K562 (cell line): ENCODE measurements around the gene TELO2. TPM values are rescaled to one million over a fixed set of nuclear protein-coding genes. Genes with fewer than 3 reads are reported as not detected.

Source experiments
- BRF1 ChIP-seq: IDR thresholded peaks from 3 replicates; pipeline ENCODE4 v1.6.1; 2011; ENCODE audit warnings: borderline replicate concordance, mild to moderate bottlenecking; ENCODE audit not compliant: insufficient read length; ENCODE audit errors: extremely low read depth
- CBFA2T3 ChIP-seq: fragments of 450-650 bp; IDR thresholded peaks from 2 replicates; pipeline ENCODE4 v1.6.1; 2017
- CREB1 ChIP-seq, 2 experiments: sonication (generic) in 1 of 2; formaldehyde crosslinking in 1 of 2; IDR thresholded peaks; 2 replicates each; pipeline versions ENCODE4 v1.6.1 to v1.8.0; 2012 to 2022; ENCODE audit warnings: inconsistent platforms in 1 of 2, mild to moderate bottlenecking in 1 of 2, missing genetic modification reagents in 1 of 2, moderate library complexity in 1 of 2
- CUX1 ChIP-seq: fragments of 200-800 bp; sonication (Bioruptor generic); IDR thresholded peaks from 2 replicates; pipeline ENCODE4 v1.6.1; 2016; ENCODE audit warnings: missing genetic modification characterization, missing compliant biosample characterization
- FOXK1 ChIP-seq: sonication (generic); formaldehyde crosslinking; IDR thresholded peaks from 2 replicates; pipeline ENCODE4 v1.8.0; 2022; ENCODE audit warnings: missing genetic modification reagents, mild to moderate bottlenecking, borderline replicate concordance
- FOXK2 ChIP-seq, 2 experiments: fragments of 450-650 bp; IDR thresholded peaks in 1 of 2; conservative IDR thresholded peaks in 1 of 2; 2 replicates each; pipeline ENCODE4 v1.6.1; 2016; ENCODE audit warnings: low read depth in 2 of 2, mild to moderate bottlenecking in 1 of 2
- IRF1 ChIP-seq: sonication (generic); formaldehyde crosslinking; IDR thresholded peaks from 2 replicates; pipeline ENCODE4 v1.8.0; 2022; ENCODE audit warnings: missing genetic modification reagents, mild to moderate bottlenecking, borderline replicate concordance
- JUND ChIP-seq, 2 experiments: IDR thresholded peaks; 2 replicates in 1 of 2; 3 replicates in 1 of 2; pipeline ENCODE4 v1.6.1; 2011; ENCODE audit warnings: borderline replicate concordance in 2 of 2, low read depth in 2 of 2, low read length in 2 of 2, improper control_type of control experiment in 1 of 2, missing biosample characterization in 1 of 2, missing genetic modification characterization in 1 of 2, missing genetic modification reagents in 1 of 2
- MCM5 ChIP-seq: fragments of 450-650 bp; IDR thresholded peaks from 2 replicates; pipeline ENCODE4 v1.6.1; 2016; ENCODE audit warnings: low read depth
- MLX ChIP-seq, 2 experiments: fragments of 450-650 bp in 1 of 2; sonication (generic) in 1 of 2; formaldehyde crosslinking; conservative IDR thresholded peaks; 2 replicates each; pipeline versions ENCODE4 v1.4.0 to v1.8.1; 2020 to 2022; ENCODE audit warnings: mild to moderate bottlenecking in 1 of 2, missing genetic modification reagents in 1 of 2
- MYBL2 ChIP-seq, 2 experiments: fragments of 450-650 bp in 1 of 2; sonication (generic) in 1 of 2; formaldehyde crosslinking in 1 of 2; IDR thresholded peaks; 2 replicates each; pipeline versions ENCODE4 v1.6.1 to v1.8.1; 2017 to 2022; ENCODE audit warnings: borderline replicate concordance in 1 of 2, inconsistent platforms in 1 of 2, low read depth in 1 of 2, mild to moderate bottlenecking in 1 of 2, missing genetic modification reagents in 1 of 2, moderate library complexity in 1 of 2
- NFE2L1 ChIP-seq: fragments of 450-650 bp; IDR thresholded peaks from 2 replicates; pipeline ENCODE4 v1.6.1; 2016; ENCODE audit warnings: missing genetic modification characterization, low read depth, mild to moderate bottlenecking, missing compliant biosample characterization, moderate library complexity, borderline replicate concordance
- NR4A1 ChIP-seq, 2 experiments: fragments of 250-450 bp in 1 of 2; fragments of 450-650 bp in 1 of 2; sonication (Bioruptor Pico) in 1 of 2; IDR thresholded peaks; 2 replicates each; pipeline versions ENCODE4 v1.4.0 to v1.6.1; 2016 to 2020; ENCODE audit warnings: mild to moderate bottlenecking in 2 of 2, missing compliant biosample characterization in 1 of 2, missing genetic modification characterization in 1 of 2, moderate library complexity in 1 of 2
- SETDB1 ChIP-seq: IDR thresholded peaks from one replicate; pipeline ENCODE4 v1.6.1; 2012; ENCODE audit warnings: low read length, control low read depth, inconsistent platforms
- VEZF1 ChIP-seq: fragments of 200-800 bp; sonication (Bioruptor generic); IDR thresholded peaks from 2 replicates; pipeline ENCODE4 v1.6.1; 2017; ENCODE audit warnings: missing genetic modification characterization, missing compliant biosample characterization
- polyA plus RNA-seq, 8 experiments: library from polyadenylated mRNA; depleted of rRNA in 4 of 8; stranded (reverse) in 5 of 8; unstranded in 3 of 8; fragments of >200 nt; fragmentation: Nextera tagmentation in 2 of 8; fragmentation: Illumina TruSeq in 1 of 8; extraction: Ambion mirVana in 2 of 8; extraction: Trizol in 1 of 8; gene quantifications; 2 replicates each; pipeline versions ENCODE4 v1.2.1 to v1.2.3, GENCODE V29; 2011 to 2014; ENCODE audit warnings: inconsistent platforms in 1 of 8, missing spikeins in 1 of 8
- total RNA-seq, 7 experiments: library from RNA; depleted of rRNA in 6 of 7; stranded (reverse); fragments of >200 nt in 6 of 7; fragmentation: Illumina TruSeq in 2 of 7; extraction: Trizol in 2 of 7; gene quantifications; 2 replicates each; pipeline versions ENCODE4 v1.2.1 to v1.2.3, GENCODE V29; 2011 to 2021; ENCODE audit warnings: low replicate concordance in 1 of 7

TELO2 gene
- total and polyA plus RNA-seq, 9 of the 15 experiments (the other 6 are each of a cell fraction or from before 2014, with no cell fraction given): 0.51 to 91.8 (median 14.5) TPM

- TF ChIP-seq NFE2L1 (tag): no peak
- peak; percentile 78 for TF ChIP-seq CBFA2T3
- TF ChIP-seq FOXK2 (conservative IDR thresholded peaks at IDR 0.05 in 1 of 2, IDR thresholded peaks at IDR 0.05 in 1 of 2; ENCODE audit: low read depth in 2 of 2): no peak
- TF ChIP-seq JUND (IDR thresholded peaks at IDR 0.05; ENCODE audit: borderline replicate concordance, low read depth, low read length): no peak
- no peak; the same call in 2 of the 3 replicates for TF ChIP-seq JUND (tag; IDR thresholded peaks at IDR 0.05; ENCODE audit: borderline replicate concordance, low read depth, low read length)
- no peak for TF ChIP-seq NR4A1 (CRISPR knock-in tag; IDR thresholded peaks at IDR 0.05)
- TF ChIP-seq NR4A1 (tag; IDR thresholded peaks at IDR 0.05): no peak
- no peak for TF ChIP-seq SETDB1
- no peak for TF ChIP-seq BRF1
- TF ChIP-seq IRF1 (CRISPR knock-in tag): no peak
- TF ChIP-seq MYBL2 (IDR thresholded peaks at IDR 0.05; ENCODE audit: low read depth): no peak
- no peak for TF ChIP-seq MYBL2 (CRISPR knock-in tag; IDR thresholded peaks at IDR 0.05; ENCODE audit: borderline replicate concordance)
- no peak for TF ChIP-seq FOXK1 (CRISPR knock-in tag)
- TF ChIP-seq VEZF1 (CRISPR knock-in tag): 0 out of 2 replicates have a peak, but pooled peaks have one; percentile 12
- TF ChIP-seq CREB1 (IDR thresholded peaks at IDR 0.05): no peak
- no peak for TF ChIP-seq CREB1 (CRISPR knock-in tag; IDR thresholded peaks at IDR 0.05)
- no peak for TF ChIP-seq MLX (CRISPR knock-in tag; conservative IDR thresholded peaks at IDR 0.05)
- no peak for TF ChIP-seq MCM5
- TF ChIP-seq CUX1 (CRISPR knock-in tag): no peak
Observed at GRCh38 chr16:1527836-1528811, 35.0 kb downstream of the TELO2 start (continued).
